Stimulated activated CD8-positive, alpha-beta memory T cell treated with anti-CD3 and anti-CD28 coated beads, Interleukin-4, amount 100 ng/mL, for 1 hour (primary cell): Measurements from ENCODE around the gene HOXB9.

Experiments
- DNase-seq, 2 donors: peaks; one replicate each; pipeline ENCODE4 v3.0.0-alpha.2; 2020; ENCODE audit warnings: low read depth in 2 of 2, low spot score in 1 of 2

HOXB9 gene

DNA sequence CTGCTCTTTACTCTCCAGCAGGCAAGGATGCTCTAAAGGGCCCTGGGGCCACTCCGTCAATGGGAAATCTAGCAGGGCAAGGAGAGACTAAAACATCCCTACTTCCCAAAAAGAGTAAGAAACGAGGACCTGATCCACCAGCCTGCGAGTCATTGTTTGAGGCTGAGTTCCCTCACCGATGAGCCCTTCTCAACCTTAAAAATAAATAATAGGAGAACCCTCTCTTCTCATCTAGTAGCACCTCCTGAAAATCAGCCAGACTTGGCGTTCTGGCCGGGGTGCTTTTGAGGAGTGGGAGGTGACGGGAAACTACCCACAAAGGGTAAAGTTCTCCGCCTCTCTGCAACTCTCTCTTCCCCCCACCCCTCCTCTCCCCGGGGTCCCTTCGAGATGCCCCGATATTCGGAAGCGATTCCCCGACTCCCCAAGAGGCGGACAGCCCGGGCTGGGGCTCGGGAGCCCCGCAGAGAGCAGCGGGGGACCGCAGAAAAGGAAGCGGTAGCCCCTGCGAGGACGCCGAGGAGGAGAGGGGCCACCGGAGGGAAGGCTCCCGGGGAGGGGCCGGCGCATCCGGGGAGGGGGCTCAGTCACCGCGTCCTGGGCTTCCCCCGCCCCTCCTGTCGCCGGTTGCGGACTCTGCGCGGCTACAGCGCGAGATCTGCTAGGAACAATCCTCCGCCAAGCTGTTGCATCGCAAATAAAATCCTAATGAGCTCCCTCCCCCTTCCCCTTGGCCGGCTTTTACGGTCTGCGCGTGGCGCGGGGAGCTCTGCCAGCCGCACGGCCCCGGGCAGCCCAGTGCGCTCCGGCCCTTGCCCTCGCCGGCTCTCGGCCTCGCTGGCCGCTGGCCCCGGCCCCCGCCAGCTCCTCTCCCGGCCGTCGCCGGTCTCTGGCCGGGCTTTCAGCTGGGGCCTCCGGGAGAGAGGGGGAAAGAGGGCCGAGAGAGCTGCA lies 1.3 kb downstream of the HOXB9 start:
- DNase-seq, result no peak

DNA sequence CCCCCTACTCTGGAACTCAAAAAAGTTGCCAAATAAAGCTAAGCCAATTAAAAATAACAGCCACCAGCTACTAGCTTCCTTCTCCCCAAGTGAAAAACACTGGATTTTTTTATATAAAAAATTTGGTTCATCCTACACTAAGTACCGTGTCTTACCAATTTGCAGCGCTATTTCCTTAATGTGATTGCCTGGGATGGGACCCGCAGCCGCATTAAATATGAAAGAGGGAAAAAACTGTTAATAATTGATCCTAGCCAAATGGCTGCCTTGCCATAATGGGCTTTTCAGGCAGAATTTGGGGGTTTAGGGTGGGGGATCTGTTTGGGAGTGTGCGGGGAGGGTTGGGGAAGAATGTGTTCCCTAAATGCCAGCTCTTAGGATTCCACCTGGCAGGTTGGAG lies 2.0 kb downstream of the HOXB9 start:
- DNase-seq, result no peak

DNA sequence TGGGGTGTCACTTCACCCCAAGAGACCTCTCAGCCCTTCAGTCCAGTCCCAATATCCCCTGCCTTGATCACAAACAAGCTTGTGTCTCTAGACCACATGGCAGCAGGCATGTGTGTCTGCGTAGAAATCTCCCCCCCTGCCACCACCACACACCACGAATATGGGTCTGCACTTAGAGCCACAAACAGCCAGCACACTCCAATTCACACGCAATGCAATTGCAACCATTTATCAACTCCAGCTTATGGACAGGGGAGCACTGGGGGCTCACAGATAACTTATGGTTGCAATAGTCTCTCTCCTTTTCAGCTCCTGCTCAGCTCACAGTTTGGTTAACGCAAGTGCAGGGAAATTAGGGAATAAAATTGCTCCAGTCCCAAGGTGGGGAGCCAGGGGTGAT lies 2.6 kb downstream of the HOXB9 start:
- no peak for DNase-seq

DNA sequence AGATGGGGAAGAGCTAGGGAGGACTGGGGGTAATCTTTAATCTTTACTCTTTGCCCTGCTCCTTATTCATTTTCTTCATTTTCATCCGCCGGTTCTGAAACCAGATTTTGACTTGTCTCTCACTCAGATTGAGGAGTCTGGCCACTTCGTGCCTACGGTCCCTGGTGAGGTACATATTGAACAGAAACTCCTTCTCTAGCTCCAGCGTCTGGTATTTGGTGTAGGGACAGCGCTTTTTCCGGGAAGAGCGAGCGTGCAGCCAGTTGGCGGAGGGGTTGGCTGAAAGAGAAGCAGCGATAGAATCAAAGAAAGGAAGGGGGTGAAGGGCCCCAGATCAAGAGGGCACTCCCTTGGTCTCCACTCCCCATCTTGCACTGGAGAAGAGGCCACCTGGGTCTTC lies 3.3 kb downstream of the HOXB9 start:
- no peak for DNase-seq

DNA sequence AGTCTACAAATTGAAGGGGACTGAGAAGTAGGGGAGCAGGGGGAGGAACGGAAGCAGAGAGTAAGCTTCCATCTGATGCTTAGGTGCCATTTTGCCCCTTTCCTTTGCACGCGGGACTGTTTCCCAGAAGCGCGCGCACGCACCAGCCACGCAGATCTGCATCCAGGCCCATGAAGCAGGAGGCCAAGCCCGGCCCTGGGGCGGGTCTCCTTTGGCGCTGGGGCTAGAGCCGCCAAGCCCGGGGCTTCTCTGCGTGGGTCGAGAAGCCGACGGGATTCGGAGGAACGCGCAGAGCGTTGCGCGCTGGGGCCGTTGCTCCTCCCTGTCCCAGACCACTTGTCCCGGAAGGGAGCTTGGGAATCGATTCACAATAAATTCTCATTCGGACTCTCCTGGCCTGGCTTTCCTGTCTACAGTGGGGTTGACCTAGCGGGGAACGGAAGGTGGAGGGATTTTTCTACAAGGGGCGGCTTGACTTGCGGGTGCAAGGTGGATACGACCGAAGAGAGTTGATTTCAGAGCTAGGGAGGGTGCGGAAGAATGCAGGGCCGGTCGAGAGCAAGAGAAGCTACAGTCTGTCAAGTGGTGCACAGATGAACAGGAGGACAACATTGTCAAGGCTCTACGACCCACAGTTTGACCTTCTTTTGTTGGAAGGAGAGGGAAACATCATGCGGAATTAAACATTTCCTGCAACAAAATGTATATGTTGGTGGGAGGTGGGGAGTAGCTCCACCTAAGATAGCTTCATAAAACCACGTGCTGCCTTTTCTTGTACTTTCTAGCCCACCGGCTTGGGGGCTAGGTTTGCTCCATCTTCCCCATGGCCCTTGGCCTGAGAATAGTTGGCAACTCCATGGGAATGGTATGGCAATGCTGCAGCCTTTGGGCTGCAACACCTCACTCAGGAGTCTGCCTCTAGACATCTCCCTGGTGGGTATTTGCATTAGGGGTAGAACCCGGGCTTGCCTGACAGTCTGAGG lies 4.5 kb downstream of the HOXB9 start:
- DNase-seq, result no peak

DNA sequence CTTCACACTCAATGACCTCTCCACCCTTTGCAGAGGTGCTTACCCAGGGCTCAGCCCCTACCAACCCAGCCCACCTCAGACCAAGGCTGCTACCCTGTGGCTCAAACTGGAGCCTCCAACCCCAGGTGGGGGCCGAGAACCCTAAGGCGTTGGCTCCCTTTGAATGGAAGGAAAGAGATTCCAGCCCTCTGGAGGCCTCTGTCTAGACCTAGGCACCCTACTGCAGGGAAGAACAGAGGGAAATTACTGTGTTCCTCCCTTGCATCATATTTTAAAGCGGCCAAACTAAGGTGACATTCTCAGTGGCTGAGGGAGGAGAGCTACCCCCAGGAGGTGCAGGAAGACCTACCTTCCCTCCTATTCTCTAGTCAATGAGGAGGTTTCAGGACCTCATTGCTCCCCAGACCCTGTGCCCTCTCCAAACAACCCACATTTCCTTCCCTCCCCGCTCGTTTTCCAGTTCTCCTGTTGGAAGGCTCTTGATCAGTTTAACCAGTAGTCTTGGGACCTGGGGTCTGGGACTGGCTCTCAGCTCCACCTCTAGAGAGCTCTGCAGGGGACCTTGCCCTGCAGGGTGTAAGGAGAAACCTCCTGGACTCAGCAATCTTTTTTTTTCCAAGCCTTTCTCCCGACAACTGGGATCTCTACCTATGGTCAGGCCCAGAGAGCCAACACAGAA lies 5.6 kb downstream of the HOXB9 start:
- DNase-seq, result no peak

DNA sequence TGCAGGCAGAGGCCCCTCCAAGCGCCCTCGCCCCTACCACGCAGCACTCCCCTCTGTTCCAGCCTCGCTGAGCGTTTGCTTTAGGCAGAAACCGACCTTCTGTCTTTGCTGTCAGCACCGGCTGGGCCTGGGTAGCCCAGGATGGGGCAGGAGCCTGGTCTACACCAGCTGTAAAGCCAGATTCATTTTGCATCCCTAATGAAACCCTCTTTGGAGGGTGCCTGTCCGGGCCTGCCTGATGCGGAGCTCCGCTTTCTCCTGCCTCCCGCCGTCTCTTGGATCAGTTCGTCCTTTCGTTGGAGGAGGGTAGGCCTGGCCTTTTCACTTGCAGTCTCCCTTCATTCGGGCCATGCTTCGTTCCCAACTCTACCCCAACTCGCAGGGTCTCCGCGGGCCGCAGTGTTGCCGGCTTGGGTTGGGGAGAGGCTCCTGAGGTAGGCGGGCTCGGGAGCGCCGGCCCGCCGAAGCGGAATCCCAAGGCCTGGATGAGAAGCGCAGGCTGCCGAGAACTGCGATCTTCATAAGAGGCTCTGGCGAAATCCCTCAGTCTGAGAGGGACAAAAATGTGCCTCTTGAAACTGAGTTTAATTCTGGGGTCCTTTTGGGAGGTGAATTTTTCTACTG lies 6.2 kb downstream of the HOXB9 start:
- DNase-seq, result no peak

DNA sequence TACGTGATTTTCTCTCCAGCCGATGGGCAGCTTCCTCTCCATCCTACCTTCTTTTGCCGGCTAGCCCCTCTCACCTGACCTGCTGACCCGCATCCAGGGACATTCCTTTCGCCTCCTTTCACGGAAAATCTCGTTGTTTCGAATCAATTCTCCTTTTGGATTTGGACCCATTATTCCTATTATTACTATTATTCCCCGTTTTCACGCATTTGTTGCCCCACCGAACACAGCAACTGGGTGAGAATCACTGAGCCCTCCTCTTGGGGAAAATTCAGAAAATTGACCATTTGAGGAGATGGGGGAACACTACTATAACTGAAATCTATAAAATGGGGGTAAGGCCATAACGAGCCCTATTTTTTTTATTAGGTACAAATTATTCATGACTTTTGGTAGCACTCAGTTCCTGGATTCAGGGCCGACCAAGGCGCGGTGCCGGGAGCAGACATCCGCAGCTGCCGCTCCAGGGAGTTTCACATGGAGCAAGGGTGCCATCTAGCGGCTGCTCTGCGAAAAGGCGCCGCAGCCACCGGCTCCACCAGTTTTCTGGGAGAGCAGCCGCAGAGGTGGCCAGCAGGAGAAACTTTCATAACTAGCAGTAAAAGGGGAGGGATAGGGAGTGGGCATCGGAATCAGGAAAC lies 7.8 kb downstream of the HOXB9 start:
- DNase-seq, result peak; percentile 61 to 72

DNA sequence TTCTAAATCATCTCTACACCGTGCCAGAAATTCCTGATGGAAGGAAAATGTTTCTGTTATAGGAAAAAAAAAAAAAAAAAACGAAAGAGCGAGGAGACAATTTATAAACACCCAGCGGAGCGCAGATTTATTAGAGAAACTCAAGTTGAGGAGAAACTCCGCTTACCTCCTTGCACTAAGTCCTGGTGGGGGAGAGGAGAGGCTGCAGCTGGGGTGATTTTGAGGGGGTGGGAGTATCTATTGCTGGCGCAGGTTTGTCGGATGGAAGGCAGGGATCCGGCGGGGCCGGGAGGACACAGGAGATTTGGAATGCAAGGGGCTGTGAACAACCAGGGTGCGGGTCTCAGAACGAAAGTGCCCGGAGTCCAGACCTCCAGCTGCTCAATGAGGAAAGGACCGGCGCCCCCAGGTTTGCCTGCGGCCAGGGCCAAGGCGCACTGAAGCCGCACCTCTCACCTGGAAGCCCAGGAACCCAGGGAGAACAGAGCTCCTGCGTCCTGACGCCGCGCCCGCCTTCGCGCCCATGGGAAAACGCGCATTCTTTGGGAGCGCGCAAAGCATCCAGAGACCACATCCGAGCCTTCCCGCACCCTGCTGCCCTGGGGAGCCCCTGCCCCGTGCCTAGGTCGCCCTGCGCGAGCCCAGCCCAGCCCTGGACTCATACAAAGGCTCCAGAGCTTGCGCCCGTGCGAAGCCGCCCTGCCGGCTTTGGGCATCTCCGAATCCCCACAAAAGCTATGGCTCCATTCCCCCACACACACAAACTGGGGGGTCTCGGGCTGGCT lies 8.5 kb downstream of the HOXB9 start:
- no peak for DNase-seq

DNA sequence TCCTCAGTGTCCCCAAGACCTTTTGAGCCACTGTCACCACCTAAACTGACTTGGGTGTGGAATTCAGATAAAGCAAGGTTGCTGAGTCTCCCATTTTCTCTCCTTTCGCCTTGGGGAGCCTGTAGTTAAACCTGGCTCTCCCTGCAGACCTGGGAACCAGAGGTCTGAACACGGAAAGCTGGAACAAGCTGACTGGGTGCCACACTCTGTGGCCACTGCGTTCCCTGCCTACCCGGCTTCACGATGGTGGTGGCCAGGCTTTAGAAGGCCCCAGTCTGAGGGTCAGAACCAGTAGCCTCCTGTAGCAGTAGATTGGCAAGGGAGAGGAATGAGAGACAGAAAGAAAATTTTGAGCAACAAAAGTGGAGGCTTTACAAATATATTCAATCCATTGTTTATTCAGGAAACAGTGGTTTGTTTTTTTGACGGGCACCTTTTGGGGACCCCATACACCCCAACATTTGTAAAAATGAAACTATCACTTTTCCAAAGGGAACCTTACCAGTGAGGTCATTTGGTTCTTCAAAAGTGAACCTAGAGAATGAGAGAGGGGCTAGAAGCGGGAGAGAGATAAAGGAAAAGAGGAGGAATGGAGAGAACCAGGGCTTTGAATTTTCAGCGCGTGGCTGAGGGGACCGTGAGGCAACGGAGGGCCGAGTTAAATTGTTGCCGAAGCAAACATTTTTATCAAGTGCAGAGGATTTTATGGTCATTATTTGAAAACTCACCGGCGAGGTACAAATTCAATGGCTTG lies 9.3 kb downstream of the HOXB9 start:
- no peak for DNase-seq

DNA sequence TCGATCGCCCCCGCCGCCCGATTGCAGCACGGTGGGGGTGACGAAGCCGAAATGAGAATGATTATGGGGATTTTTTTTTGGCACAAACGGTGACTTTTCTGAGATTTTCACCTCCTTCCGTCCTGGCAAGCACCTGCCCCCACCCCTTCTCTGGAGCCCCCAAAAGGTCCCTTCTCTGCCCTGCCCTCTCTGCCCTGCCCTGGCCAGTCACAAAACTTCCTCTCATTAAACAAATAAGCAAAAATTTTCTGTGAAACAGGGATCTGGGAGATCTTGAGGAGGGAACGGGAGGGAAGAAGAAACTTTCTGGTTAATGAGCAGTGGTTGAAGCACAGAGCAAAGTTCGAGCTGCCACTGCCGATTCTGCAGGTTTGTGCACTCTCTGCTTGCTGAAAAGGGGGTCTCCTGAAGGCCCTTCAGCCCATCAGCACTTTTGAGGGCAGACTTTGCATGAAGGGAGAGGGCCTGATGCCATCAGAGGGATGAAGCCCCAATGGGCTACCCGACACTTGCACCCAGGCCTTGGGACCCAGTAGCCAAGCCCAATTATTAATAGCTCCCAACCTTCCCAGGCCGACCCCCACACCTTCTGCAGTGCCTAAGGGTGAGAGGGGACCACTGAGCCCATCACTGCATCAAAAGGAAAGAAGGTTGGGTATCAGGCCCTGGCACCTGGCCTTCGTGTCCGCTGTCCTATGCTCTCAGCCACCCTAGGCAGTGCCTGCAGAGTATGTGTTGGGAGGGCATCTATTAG lies 10.0 kb downstream of the HOXB9 start:
- no peak for DNase-seq

DNA sequence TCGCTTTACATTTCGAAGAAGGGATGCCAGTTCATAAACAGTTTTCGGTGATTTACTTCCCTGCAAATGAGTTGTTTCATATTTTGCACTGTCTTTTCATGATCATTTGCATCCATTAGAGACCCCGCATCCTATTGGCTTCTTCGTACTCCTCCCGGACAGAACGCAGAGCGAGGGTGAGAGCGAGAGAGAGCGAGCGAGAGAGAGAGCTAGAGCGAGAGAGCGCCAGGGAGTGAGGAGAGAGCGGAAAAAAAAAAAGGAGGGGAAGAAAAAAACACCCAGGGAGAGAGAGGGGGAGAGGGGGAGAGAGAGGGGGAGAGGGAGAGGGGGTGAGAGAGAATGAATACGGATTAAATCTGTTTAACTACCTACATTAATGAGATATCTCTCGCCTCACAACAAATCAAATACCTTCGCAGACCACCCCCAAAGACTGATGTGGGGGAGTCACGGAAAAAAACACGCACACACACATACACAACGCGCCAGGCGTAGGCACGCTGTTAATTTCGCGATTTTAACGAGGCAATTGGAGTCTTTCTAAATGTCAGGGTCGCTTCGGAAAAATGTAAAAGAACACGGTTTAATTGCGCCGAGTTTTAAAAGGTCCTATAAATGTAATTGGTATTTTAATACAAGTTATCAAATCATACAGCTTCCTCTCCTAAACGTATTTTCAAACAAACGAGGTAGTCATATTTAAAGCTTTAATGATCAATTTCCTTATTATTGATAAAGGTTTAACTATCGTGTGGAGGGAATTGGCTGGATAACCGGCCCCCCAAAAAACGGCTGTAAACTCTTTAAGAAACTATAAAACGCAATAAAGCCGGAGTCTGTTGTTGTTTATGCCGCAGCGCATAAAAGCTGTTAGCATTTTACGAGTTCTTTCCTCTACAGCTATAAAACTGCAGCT lies 10.9 kb downstream of the HOXB9 start, which contains the start of gene HOXB8:
Gene HOXB8, minus strand, starts transcription at position 246 of the 916 bp plus-strand sequence. CDS start 588 bp downstream, outside the sequence.
- no peak for DNase-seq

DNA sequence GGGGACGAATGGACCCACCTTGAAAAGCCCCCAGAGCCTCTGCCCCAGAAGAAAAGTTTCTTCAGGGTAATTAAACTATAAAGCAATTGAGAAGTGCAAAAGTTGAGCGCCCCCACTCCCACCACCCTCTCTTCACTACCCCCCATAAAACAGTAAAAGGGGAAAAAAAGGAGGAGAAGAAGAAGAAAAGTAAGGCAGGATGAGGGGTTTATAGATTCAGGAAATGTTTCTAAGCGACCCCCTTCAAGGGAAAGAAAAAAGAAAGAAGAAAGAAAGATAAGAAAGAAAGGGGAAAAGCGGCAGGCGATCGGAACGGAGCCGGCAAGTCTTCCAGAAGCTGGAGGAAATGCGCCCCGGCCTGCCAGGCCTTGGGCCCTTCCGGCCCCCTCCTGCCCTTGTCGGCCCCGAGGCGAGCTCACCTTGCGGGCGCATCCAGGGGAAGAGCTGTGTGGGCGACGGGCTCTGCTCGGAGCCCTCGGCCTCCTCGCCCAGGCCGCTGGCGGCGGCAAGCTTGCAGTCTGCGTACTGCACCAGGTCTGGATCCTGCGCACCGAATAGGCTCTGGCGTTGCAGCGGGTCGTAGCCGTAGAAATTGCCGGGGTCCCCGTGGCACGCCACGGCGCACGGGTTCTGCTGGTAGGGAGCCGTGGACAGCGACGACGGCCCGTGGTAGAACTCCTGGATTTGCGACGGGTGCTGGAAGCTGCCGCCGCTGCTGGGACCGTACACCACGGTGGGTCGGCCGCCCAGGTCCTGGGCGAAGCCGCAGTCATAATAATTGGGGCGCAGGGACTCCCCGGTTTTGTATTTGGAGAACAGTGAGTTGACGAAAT lies 12.1 kb downstream of the HOXB9 start:
- DNase-seq, result no peak

DNA sequence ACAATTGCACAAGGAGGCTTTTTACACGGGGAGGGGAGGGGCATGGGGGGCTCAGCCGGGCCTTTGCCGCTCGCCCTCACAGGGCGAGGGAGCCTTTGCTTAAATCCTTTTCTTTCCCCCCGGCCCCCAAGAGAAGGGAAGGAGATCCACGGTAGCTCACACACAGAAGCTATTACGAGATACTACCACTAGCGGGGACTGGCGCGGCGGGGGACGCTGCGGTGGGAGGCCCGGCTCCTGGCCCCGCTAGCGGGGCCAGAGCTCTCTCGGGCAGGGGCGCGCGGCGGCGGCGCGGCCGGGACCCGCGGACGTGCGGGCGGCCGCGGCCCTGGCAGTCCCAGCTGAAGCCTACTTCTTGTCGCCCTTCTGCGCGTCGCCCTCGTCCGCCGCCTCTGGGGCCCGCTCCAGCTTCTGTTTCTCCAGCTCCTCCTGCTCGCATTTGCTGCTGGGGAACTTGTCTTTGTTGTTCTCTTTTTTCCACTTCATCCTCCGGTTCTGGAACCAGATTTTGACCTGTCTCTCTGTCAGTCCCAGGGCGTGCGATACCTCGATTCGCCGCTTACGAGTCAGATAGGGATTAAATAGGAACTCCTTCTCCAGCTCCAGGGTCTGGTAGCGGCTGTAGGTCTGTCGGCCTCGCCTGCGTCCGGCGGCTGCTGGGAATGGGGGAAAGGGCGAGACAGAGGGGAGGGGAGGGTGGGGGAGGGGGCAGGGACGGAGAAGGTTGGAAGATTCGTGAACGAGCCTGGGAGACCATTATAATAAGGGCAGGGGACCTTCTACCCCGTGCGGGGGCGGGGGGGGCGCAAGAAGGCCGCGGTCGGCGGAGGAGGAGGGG lies 13.1 kb downstream of the HOXB9 start:
- no peak for DNase-seq

DNA sequence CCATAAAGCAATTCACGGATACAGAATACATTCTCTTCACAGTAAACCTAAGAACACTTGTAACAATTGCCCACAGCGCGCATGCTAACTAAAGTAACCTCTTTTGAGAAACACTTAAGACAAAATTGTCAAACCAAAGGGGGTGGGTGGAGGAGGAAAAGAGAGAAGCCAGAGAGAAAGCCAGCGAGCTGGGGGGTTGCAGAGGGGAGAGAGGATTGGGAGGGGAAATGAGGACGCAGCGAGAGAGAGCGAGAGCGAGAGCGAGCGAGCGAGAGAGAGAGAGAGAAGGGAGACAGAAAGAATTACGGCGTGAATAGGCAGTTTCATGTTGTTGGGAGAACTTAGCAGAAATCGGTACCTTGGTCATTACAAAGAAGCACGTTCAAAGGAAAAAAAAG lies 13.7 kb downstream of the HOXB9 start:
- DNase-seq, result no peak
